Peyer's patch (tissue), 4 donors: ENCODE data around the gene SNAPC3.

Source experiments
- POLR2A ChIP-seq, 2 donors: fragments of 450-650 bp; IDR thresholded peaks; one replicate each; pipeline ENCODE4 v1.5.1; 2017; ENCODE audit warnings: antibody characterized with exemption in 2 of 2, mild to moderate bottlenecking in 2 of 2, moderate library complexity in 2 of 2
- TF ChIP-seq, protein P1 (sequence below), 6 experiments: fragments of 450-650 bp in 4 of 6; fragments of 200-600 bp in 2 of 6; sonication (generic) in 1 of 6; IDR thresholded peaks; one replicate each; pipeline ENCODE4 v1.5.1; 2017 to 2019; ENCODE audit warnings: antibody characterized with exemption in 6 of 6, mild to moderate bottlenecking in 3 of 6, moderate library complexity in 1 of 6

DNA sequence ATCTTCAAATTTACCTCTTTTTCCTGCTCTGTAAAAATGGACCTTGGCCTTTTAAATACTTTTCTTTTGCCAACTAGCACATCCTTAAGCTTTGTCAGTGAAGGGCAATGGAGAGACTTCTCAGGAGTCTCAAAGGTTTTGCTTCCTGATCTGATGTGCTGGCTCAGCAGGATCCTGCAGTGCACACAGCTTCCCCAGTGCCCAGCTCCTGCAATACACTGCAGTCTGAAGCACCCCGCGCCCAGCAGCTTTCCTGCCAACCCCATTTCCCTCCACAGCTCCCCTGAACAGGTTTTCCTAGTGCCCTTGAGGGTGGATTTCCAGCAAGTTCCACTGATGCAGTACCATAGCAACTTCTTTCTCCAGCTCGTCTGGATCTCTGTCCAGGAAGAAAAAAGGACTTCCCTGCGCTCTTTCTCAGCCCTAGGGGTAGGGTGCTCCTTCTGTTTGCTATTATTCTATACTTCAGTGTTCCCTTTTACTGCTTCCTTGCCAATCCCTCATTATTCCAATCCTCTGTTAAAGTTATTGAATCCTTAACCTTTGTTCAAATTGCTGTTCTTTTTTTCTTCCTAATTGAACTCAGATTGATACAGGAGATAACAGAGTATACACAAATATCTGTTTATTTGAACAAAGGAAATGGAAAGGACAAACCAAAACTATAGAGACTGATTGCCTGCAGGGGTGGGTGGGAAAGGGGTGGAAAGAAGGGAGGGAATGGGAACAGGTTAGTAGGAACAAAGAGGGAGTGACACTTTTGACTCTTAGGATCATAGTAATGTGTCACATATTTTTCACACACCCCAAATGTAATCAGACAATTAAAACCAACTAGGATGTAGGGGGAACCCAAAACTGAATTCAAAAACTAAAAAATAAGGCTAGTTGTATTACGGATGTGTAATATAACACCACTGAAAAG, 8.5 kb downstream of the SNAPC3 start:
- TF ChIP-seq, protein P1, sequence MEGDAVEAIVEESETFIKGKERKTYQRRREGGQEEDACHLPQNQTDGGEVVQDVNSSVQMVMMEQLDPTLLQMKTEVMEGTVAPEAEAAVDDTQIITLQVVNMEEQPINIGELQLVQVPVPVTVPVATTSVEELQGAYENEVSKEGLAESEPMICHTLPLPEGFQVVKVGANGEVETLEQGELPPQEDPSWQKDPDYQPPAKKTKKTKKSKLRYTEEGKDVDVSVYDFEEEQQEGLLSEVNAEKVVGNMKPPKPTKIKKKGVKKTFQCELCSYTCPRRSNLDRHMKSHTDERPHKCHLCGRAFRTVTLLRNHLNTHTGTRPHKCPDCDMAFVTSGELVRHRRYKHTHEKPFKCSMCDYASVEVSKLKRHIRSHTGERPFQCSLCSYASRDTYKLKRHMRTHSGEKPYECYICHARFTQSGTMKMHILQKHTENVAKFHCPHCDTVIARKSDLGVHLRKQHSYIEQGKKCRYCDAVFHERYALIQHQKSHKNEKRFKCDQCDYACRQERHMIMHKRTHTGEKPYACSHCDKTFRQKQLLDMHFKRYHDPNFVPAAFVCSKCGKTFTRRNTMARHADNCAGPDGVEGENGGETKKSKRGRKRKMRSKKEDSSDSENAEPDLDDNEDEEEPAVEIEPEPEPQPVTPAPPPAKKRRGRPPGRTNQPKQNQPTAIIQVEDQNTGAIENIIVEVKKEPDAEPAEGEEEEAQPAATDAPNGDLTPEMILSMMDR (IDR thresholded peaks at IDR 0.05) = no peak
- no peak for TF ChIP-seq POLR2A (IDR thresholded peaks at IDR 0.05)
